Fibroblast of skin of abdomen (primary cell): ENCODE results near the gene ITPR3.

Source experiments
- DNase-seq: peaks from one replicate; pipeline ENCODE4 v3.0.0-alpha.2; 2013

Gene ITPR3

GRCh38 chr6:33688006-33688405 is 66.9 kb downstream of the ITPR3 start:
- no peak for DNase-seq

- DNase-seq: no peak
These were observed 67.5 kb downstream of the ITPR3 start for GRCh38 chr6:33688451-33689147.

GRCh38 chr6:33689148-33689494 is 68.0 kb downstream of the ITPR3 start:
- DNase-seq: no peak

GRCh38 chr6:33689879-33690278 is 68.8 kb downstream of the ITPR3 start:
- no peak for DNase-seq

GRCh38 chr6:33690766-33691165 is 69.6 kb downstream of the ITPR3 start:
- no peak for DNase-seq

GRCh38 chr6:33691456-33692077 is 70.4 kb downstream of the ITPR3 start:
- no peak for DNase-seq

GRCh38 chr6:33692078-33692759 is 71.1 kb downstream of the ITPR3 start:
- DNase-seq: no peak

GRCh38 chr6:33692760-33693158 is 71.6 kb downstream of the ITPR3 start:
- no peak for DNase-seq

GRCh38 chr6:33693186-33694105 is 72.3 kb downstream of the ITPR3 start:
- DNase-seq: no peak

- DNase-seq: peak; percentile 64
These were observed 73.3 kb downstream of the ITPR3 start for GRCh38 chr6:33694401-33694931.

- no peak for DNase-seq
These were observed 73.9 kb downstream of the ITPR3 start for GRCh38 chr6:33694977-33695376.

- no peak for DNase-seq
These were observed 74.3 kb downstream of the ITPR3 start for GRCh38 chr6:33695451-33695887.

- no peak for DNase-seq
These were observed 75.0 kb downstream of the ITPR3 start for GRCh38 chr6:33696076-33696475.

GRCh38 chr6:33696548-33697518 is 75.7 kb downstream of the ITPR3 start:
- DNase-seq: no peak

GRCh38 chr6:33697845-33698244 is 76.7 kb downstream of the ITPR3 start:
- no peak for DNase-seq

- no peak for DNase-seq
These were observed 77.4 kb downstream of the ITPR3 start for GRCh38 chr6:33698494-33698893.

GRCh38 chr6:33699131-33699530 is 78.0 kb downstream of the ITPR3 start:
- DNase-seq: no peak

GRCh38 chr6:33699739-33700138 is 78.6 kb downstream of the ITPR3 start:
- DNase-seq: no peak

GRCh38 chr6:33700391-33701050 is 79.4 kb downstream of the ITPR3 start:
- DNase-seq: peak; percentile 63

GRCh38 chr6:33702345-33702977 is 81.3 kb downstream of the ITPR3 start:
- peak; percentile 58 for DNase-seq
